Measurements from ENCODE around the gene MOB4.
A peak's percentile ranks its signal among the peaks of the same experiment; 100 is the strongest.

The MOB4 gene

DNA sequence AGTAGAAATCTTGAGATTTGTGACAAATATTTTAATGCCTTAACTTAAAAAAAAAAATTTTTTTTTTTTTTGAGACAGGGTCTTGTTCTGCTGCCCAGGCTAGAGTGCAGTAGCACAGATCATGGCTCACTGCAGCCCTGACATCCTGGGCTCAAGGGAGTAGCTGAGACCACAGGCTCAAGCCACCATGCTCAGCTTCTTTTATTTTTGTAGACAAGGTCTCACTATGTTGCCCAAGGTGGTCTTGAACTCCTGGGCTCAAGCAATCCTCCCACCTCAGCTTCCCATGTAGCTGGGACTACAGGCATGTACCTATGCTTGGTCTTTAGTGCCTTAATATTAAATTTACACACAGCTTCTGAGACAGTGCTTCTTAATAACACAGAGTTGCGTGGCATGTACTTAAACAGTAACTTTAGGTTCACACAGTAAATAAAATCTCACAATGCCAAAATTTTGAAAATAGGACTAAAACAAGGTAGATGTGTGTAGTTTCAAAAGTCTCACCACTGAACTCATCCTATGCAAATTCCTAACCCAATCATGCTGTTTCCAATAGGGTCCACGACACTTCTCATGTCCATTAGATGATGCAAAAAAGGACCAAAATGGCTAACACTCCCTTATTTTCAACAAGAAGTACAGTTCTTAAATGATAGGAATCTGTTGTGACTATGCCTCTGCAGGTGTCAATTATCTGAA lies 20.3 kb upstream of the MOB4 start:
- no peak overlapping the region for H3K4me3 ChIP-seq (ENCODE audit: control insufficient read depth, low read depth, low read length)
- TF ChIP-seq, protein P1, sequence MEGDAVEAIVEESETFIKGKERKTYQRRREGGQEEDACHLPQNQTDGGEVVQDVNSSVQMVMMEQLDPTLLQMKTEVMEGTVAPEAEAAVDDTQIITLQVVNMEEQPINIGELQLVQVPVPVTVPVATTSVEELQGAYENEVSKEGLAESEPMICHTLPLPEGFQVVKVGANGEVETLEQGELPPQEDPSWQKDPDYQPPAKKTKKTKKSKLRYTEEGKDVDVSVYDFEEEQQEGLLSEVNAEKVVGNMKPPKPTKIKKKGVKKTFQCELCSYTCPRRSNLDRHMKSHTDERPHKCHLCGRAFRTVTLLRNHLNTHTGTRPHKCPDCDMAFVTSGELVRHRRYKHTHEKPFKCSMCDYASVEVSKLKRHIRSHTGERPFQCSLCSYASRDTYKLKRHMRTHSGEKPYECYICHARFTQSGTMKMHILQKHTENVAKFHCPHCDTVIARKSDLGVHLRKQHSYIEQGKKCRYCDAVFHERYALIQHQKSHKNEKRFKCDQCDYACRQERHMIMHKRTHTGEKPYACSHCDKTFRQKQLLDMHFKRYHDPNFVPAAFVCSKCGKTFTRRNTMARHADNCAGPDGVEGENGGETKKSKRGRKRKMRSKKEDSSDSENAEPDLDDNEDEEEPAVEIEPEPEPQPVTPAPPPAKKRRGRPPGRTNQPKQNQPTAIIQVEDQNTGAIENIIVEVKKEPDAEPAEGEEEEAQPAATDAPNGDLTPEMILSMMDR (IDR thresholded peaks at IDR 0.05; ENCODE audit: control insufficient read depth, insufficient read depth, low read depth, low read length, missing control alignments): no peak
- no peak for DNase-seq (ENCODE audit: low read depth)

DNA sequence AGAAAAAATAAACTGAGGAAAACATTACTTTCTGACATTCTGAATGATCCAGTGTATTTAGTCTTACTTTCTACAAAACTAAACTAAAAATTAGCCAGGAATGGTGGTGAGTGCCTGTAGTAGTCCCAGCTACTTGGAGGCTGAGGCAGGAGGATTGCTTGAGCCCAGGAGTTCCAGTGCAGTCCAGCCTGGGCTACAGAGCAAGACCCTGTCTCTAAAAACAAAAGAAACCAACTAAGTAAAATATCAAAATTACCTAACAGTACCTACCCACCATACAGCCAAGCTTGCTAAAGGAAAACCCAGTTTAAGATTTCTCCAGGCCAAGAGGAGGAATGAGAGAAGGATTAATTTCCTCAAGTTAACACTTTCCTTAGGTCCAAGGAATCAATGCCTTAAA lies 19.2 kb upstream of the MOB4 start:
- TF ChIP-seq, protein P1 (IDR thresholded peaks at IDR 0.05; ENCODE audit: control insufficient read depth, insufficient read depth, low read depth, low read length, missing control alignments): no peak
- H3K4me3 ChIP-seq (ENCODE audit: control insufficient read depth, low read depth, low read length): no peak overlapping the region
- no peak for DNase-seq (ENCODE audit: low read depth)

DNA sequence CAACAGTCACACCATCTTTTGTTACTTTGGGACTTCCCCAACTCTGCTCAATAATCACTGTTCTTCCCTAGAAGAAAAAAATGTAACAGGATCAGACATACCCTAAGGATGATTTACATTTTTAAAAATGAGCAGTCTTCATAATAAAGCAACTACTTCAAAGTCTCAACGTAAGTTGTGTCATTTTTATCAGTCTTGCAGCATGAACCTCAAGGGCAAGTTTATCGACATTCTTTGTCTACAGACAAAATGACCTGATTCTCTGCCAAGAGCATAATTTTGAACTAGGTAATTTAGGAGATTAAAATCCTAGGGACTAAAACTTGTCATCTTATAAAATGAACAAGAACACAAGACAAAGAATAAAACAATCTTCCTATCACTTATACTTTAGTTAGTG lies 18.5 kb upstream of the MOB4 start:
- TF ChIP-seq, protein P1 (IDR thresholded peaks at IDR 0.05; ENCODE audit: control insufficient read depth, insufficient read depth, low read depth, low read length, missing control alignments): no peak
- DNase-seq (ENCODE audit: low read depth): no peak
- no peak overlapping the region for H3K4me3 ChIP-seq (ENCODE audit: control insufficient read depth, low read depth, low read length)

DNA sequence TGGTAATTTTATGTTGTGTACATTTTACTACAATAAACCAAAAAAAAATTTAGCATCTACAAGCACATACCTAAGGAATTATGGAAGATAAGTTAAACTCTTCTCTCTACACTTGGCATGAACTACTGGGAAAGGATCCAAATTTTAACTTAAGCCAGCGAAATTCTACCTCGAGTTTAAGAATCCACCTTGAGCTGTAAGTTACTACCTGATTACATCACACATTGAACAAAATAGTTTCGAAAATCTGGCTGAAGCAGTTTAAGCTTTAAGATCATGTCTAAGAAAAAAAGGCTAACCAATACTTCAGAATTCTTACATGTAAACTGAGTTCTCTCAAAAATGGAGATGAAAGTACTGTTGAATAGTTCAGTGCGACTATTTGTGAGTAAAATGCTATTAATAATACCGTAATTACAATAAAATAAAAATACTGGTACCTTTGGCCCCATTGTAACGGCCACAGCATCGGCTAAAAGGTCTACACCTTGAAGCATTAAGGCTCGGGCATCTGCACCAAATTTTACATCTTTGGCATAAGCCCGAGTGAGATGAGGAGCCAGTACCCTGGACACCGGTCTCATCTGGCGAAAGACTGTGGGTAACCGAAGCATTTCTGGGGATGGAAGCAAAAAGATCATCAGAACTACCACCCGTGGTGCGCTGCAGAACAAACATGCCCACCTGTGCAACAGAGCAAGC lies 17.5 kb upstream of the MOB4 start:
- H3K4me3 ChIP-seq (ENCODE audit: control insufficient read depth, low read depth, low read length): peak overlapping the region; percentile 97
- DNase-seq (ENCODE audit: low read depth): no peak
- TF ChIP-seq, protein P1 (IDR thresholded peaks at IDR 0.05; ENCODE audit: control insufficient read depth, insufficient read depth, low read depth, low read length, missing control alignments): no peak

DNA sequence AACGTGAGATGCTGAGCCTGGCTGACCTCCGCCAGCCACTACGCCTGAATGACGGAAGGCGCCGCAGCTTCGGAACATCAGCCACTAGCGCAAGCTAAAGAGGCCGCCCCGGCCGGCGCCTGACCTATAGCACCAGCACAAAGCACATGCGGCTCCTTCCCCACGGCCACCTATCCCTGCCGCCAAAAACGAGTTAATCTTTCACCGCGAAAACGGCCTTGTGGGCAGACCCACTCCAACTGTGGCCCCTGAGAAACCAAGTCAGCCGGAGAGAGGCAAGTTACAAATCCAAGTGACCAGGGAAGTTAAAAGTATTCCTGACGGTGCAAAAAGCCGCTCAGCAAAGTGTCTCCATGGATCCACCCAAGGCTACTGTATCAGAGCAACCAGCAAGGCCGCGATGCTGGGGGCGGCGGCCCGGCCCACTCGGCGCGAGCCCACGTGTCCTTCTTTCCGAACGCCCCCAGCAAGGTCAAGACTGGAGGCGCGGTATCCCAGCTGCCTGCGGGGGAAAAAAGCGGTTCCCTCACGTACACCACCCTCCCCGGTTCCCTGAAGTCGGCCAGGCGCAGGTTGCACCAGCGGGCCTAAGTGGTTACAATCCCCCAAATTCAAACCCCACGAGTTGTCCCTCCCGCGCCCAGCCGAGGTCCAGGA lies 16.8 kb upstream of the MOB4 start:
- peak overlapping the region; percentile 97 for H3K4me3 ChIP-seq (ENCODE audit: control insufficient read depth, low read depth, low read length)
- TF ChIP-seq, protein P1 (IDR thresholded peaks at IDR 0.05; ENCODE audit: control insufficient read depth, insufficient read depth, low read depth, low read length, missing control alignments): no peak
- DNase-seq (ENCODE audit: low read depth): no peak

DNA sequence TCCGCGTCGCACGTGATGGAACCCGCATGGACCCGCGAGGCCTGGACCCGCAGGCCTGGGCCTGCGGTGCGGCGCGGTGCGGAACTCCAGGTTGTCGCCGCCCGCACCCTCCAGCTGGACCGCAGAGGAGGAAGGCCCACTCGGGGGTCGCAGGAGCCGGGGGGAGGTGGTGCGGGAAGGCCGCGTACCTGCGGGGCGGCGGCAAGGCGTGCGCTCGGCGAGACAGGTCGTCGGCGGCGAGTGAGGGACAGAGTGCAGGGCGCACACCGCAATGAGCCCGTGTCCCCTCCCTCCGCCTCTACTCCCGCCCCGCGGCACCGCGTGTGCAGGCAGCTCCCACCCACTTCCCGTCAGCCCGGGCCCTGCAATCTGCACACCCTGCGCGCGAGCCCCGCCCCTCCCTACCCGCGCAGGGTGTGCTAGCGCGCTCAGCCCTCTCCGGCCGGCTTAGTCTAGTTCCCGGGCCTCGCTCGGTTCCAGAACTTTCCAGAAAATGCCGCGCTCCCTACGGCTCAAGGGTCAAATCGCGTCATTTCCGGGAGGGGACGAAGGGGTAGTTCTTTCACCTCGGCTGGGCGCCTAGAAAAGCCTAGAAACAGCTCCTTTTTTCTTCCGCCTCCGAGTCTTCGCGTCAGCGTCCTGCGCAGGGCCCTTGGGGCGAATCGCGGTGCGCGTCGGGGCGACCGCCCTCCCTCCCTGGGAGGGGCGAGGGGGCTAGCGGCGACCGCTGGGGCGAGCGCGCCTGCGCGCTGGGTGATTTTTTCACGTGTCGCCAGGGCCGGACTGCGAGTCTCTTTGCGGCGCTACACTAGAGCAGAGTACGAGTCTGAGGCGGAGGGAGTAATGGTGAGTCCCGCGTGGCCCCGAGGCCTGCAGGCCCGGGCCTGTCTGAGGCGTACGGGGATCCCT lies 16.0 kb upstream of the MOB4 start, which contains the start of the genes HSPD1 and HSPE1:
Gene HSPD1, minus strand, starts transcription at position 247 of the 909 bp plus-strand sequence. CDS start 992 bp downstream, outside the sequence.
Gene HSPE1, plus strand, starts transcription at position 786 of the 909 bp plus-strand sequence. Its CDS starts 58 bp downstream, at position 844.
- TF ChIP-seq, protein P1 (IDR thresholded peaks at IDR 0.05; ENCODE audit: control insufficient read depth, insufficient read depth, low read depth, low read length, missing control alignments): no peak
- peak within 1 kb of the TSS; percentile 97 for H3K4me3 ChIP-seq (ENCODE audit: control insufficient read depth, low read depth, low read length)
- DNase-seq (ENCODE audit: low read depth): peak; percentile 96
